ENCODE measurements around the gene LATS2. TPM values are rescaled to one million over a fixed set of nuclear protein-coding genes. Genes with fewer than 3 reads are reported as not detected.

The LATS2 gene
- total and polyA plus RNA-seq, 9 donors = 12.5 to 41.9 (median 22.8) TPM

GRCh38 chr13:21060338-21061028 is 903 bp downstream of the LATS2 start:
- intact Hi-C loops (cut with DNase I) = loop anchor here in 1 of 4 donors (10.0 kb wide), 1 partner anchor 116 kb away; no protein-coding TSS in a partner anchor
- 0 to 1% (median 1%) methylated on average over 37 to 100 of the region's 100 CpGs for WGBS, 3 donors
- H3K36me3 ChIP-seq = no peaks in the 10 kb centered on the region
- TF ChIP-seq EP300 (IDR thresholded peaks at IDR 0.05) = no peak
- peak; percentile 36 for TF ChIP-seq POLR2A (IDR thresholded peaks at IDR 0.05)
- peak overlapping the region; percentile 85 for H3K4me3 ChIP-seq
- H3K27ac ChIP-seq = peak overlapping the region; percentile 98 to 100
- DNase-seq = peak; percentile 56 to 76 (median 65)
- peaks cover 10% of the 10 kb centered on the region for H3K4me1 ChIP-seq (ENCODE audit: insufficient read depth)
- H3K27me3 ChIP-seq = no peaks in the 10 kb centered on the region
- no peaks in the 10 kb centered on the region for H3K9me3 ChIP-seq

- Histone ChIP-seq H3K36me3 (no peaks in the 10 kb centered on the region), H3K4me1 (ENCODE audit: insufficient read depth) (peaks cover 11% of the 10 kb centered on the region), H3K27me3 (no peaks in the 10 kb centered on the region), H3K27ac (peak overlapping the region; percentile 98 to 100), H3K9me3 (no peaks in the 10 kb centered on the region), H3K4me3 (peak overlapping the region; percentile 85)
- peak in 3 of 5 donors; percentile 46 to 51 (median 49) for DNase-seq
- no peak for TF ChIP-seq POLR2A (IDR thresholded peaks at IDR 0.05)
- no peak for TF ChIP-seq EP300 (IDR thresholded peaks at IDR 0.05)
- no peak for TF ChIP-seq CTCF (IDR thresholded peaks at IDR 0.05)
- intact Hi-C loops (cut with DNase I) = loop anchor here in 1 of 4 donors (10.0 kb wide), 1 partner anchor 115 kb away; no protein-coding TSS in a partner anchor
- whole genome bisulfite sequencing, 3 donors = 65 to 66% (median 65%) methylated on average over 35 of the region's 35 CpGs
These were observed 1.6 kb downstream of the LATS2 start for GRCh38 chr13:21059641-21060337.

GRCh38 chr13:21058361-21058760 is 3.0 kb downstream of the LATS2 start:
- H3K27me3 ChIP-seq = no peaks in the 10 kb centered on the region
- H3K9me3 ChIP-seq = no peaks in the 10 kb centered on the region
- TF ChIP-seq POLR2A (IDR thresholded peaks at IDR 0.05) (no peak), CTCF (IDR thresholded peaks at IDR 0.05) (no peak), EP300 (IDR thresholded peaks at IDR 0.05) (no peak)
- peaks cover 12% of the 10 kb centered on the region for H3K4me1 ChIP-seq (ENCODE audit: insufficient read depth)
- intact Hi-C loops (cut with DNase I) = no loop called here
- DNase-seq = no peak
- no peaks in the 10 kb centered on the region for H3K36me3 ChIP-seq
- H3K4me3 ChIP-seq = no peak overlapping the region
- no peak overlapping the region for H3K27ac ChIP-seq
- whole genome bisulfite sequencing, 3 donors = 17 to 24% (median 19%) methylated on average over 2 of the region's 2 CpGs

- TF ChIP-seq EP300 (IDR thresholded peaks at IDR 0.05) (no peak), POLR2A (IDR thresholded peaks at IDR 0.05) (no peak), CTCF (IDR thresholded peaks at IDR 0.05) (no peak)
- Histone ChIP-seq H3K9me3 (no peaks in the 10 kb centered on the region), H3K4me3 (no peak overlapping the region), H3K4me1 (ENCODE audit: insufficient read depth) (peaks cover 15% of the 10 kb centered on the region), H3K36me3 (no peaks in the 10 kb centered on the region), H3K27me3 (no peaks in the 10 kb centered on the region), H3K27ac (no peak overlapping the region)
- WGBS, 3 donors = 64 to 74% (median 71%) methylated on average over 2 of the region's 2 CpGs
- no peak for DNase-seq
- intact Hi-C loops (cut with DNase I) = no loop called here
These were observed 5.8 kb downstream of the LATS2 start for GRCh38 chr13:21055511-21056045.

Data from ovary (tissue), 9 donors.